ENCODE data around the gene STH.

The STH gene

GRCh38 chr17:46028981-46029565 is 30.0 kb downstream of the STH start:
- no peak for TF ChIP-seq CTCF (IDR thresholded peaks at IDR 0.05; ENCODE audit: low read depth, low read length, missing control alignments)
- H3K4me3 ChIP-seq (replicated peaks; ENCODE audit: low read depth, low read length): no peak overlapping the region
- DNase-seq (ENCODE audit: extremely low read depth, low read depth): no peak

- DNase-seq (ENCODE audit: extremely low read depth, low read depth): no peak
- no peak overlapping the region for H3K4me3 ChIP-seq (replicated peaks; ENCODE audit: low read depth, low read length)
- TF ChIP-seq CTCF (IDR thresholded peaks at IDR 0.05; ENCODE audit: low read depth, low read length, missing control alignments): no peak
These were observed 30.6 kb downstream of the STH start for GRCh38 chr17:46029627-46030026.

- H3K4me3 ChIP-seq (replicated peaks; ENCODE audit: low read depth, low read length): no peak overlapping the region
- TF ChIP-seq CTCF (IDR thresholded peaks at IDR 0.05; ENCODE audit: low read depth, low read length, missing control alignments): no peak
- no peak for DNase-seq (ENCODE audit: extremely low read depth, low read depth)
These were observed 31.7 kb downstream of the STH start for GRCh38 chr17:46030752-46031151.

- H3K4me3 ChIP-seq (replicated peaks; ENCODE audit: low read depth, low read length): no peak overlapping the region
- no peak for TF ChIP-seq CTCF (IDR thresholded peaks at IDR 0.05; ENCODE audit: low read depth, low read length, missing control alignments)
- no peak for DNase-seq (ENCODE audit: extremely low read depth, low read depth)
These were observed 32.4 kb downstream of the STH start for GRCh38 chr17:46031440-46031839.

GRCh38 chr17:46031920-46032319 is 32.9 kb downstream of the STH start:
- no peak for DNase-seq (ENCODE audit: extremely low read depth, low read depth)
- no peak overlapping the region for H3K4me3 ChIP-seq (replicated peaks; ENCODE audit: low read depth, low read length)
- TF ChIP-seq CTCF (IDR thresholded peaks at IDR 0.05; ENCODE audit: low read depth, low read length, missing control alignments): no peak

GRCh38 chr17:46032909-46033308 is 33.9 kb downstream of the STH start:
- DNase-seq (ENCODE audit: extremely low read depth, low read depth): no peak
- no peak overlapping the region for H3K4me3 ChIP-seq (replicated peaks; ENCODE audit: low read depth, low read length)
- TF ChIP-seq CTCF (IDR thresholded peaks at IDR 0.05; ENCODE audit: low read depth, low read length, missing control alignments): no peak

- no peak overlapping the region for H3K4me3 ChIP-seq (replicated peaks; ENCODE audit: low read depth, low read length)
- no peak for TF ChIP-seq CTCF (IDR thresholded peaks at IDR 0.05; ENCODE audit: low read depth, low read length, missing control alignments)
These were observed 34.3 kb downstream of the STH start for GRCh38 chr17:46033392-46033791.

More at GRCh38 chr17:46033392-46033791, 34.3 kb downstream of the STH start:
- DNase-seq (ENCODE audit: extremely low read depth, low read depth): no peak

Data from HFF-Myc (cell line).